Measurements from ENCODE around the gene B2M. TPM values are rescaled to one million over a fixed set of nuclear protein-coding genes. Genes with fewer than 3 reads are reported as not detected.
A peak's percentile ranks its signal among the peaks of the same experiment; 100 is the strongest.

Gene B2M
- total and polyA plus RNA-seq, 10 of the 15 experiments (the other 5 are each of a cell fraction or from before 2014, with no cell fraction given) = 2,901 to 22,794 (median 8,374) TPM

GRCh38 chr15:44712346-44713005 is 1.2 kb downstream of the B2M start:
- ChIA-PET SMC1A (ENCODE audit: uncharacterized antibody, unreplicated experiment) (interaction anchor here (1.6 to 19.0 kb wide), 6 partner anchors 9 to 134 kb away, joined by 4 to 637 read pairs (median 18); partner anchors contain the start of genes SPG11 and TRIM69), POLR2A (interaction anchor here (0.6 to 24.8 kb wide), 5 partner anchors 9 to 115 kb away, joined by 5 to 718 read pairs (median 79); partner anchors contain the start of genes SPG11 and TRIM69), RAD21 (ENCODE audit: unreplicated experiment) (interaction anchor here (1.0 to 18.4 kb wide), 4 partner anchors 17 to 52 kb away, joined by 4 to 653 read pairs (median 120); partner anchors contain the start of genes SPG11 and TRIM69), CTCF (interaction anchor here (1.8 to 14.3 kb wide), 5 partner anchors 9 to 134 kb away, joined by 6 to 278 read pairs (median 153); partner anchors contain the start of genes SPG11 and TRIM69)
- Histone ChIP-seq H3K27me3 (replicated peaks in 1 of 2; ENCODE audit: control insufficient read depth in 2 of 2, insufficient read depth in 2 of 2, low read length in 1 of 2) (no peaks in the 10 kb centered on the region), H3K4me2 (ENCODE audit: control insufficient read depth, insufficient read depth) (peak overlapping the region; percentile 93; the same call in 1 of the 2 replicates), H3K79me2 (ENCODE audit: control insufficient read depth, insufficient read depth, low read length) (peaks cover 88% of the 10 kb centered on the region), H3K36me3 (ENCODE audit: control insufficient read depth in 2 of 2, insufficient read depth in 2 of 2, low read length in 1 of 2) (peaks cover 17 to 40% of the 10 kb centered on the region in 2 experiments), H3K4me1 (ENCODE audit: control insufficient read depth, insufficient read depth, low read length) (peaks cover 26% of the 10 kb centered on the region), H4K20me1 (ENCODE audit: control insufficient read depth, insufficient read depth) (peaks cover 30% of the 10 kb centered on the region), H3K27ac (ENCODE audit: control insufficient read depth, insufficient read depth) (peak overlapping the region; percentile 99), H3K9ac (ENCODE audit: control insufficient read depth, insufficient read depth, low read length) (peak overlapping the region; percentile 100), H3K4me3 (peak overlapping the region; percentile 99), H3K9me3 (replicated peaks; ENCODE audit: control insufficient read depth, insufficient read depth, low read length) (no peaks in the 10 kb centered on the region), H2AFZ (ENCODE audit: control insufficient read depth, low read depth, low read length) (no peak overlapping the region)
- intact Hi-C loops (cut with micrococcal nuclease; ENCODE audit: unreplicated experiment) (no loop called here), in situ Hi-C loops (cut with MboI) (loop anchor here (5.0 kb wide), 1 partner anchor 45 kb away; no protein-coding TSS in a partner anchor)
- BruUV-seq (replicated peaks) = TSS peak; percentile 62
- peak; percentile 13 for FAIRE-seq
- no peak for DNase-seq (ENCODE audit: low read depth, low spot score)
- ATAC-seq = peak; percentile 37
- WGBS (ENCODE audit: insufficient coverage, insufficient replicate concordance, low lambda C conversion rate, missing lambda C conversion rate) = under 1% methylated on average over 20 of the region's 24 CpGs
- TF ChIP-seq ZNF687 (IDR thresholded peaks at IDR 0.05) (peak; percentile 21; the same call in 1 of the 2 replicates), FOXK2 (IDR thresholded peaks at IDR 0.05) (no peak), E2F8 (IDR thresholded peaks at IDR 0.05; ENCODE audit: low read depth, partially characterized antibody) (no peak), ELK1 (IDR thresholded peaks at IDR 0.05; ENCODE audit: low read depth, low read length) (no peak), PML (IDR thresholded peaks at IDR 0.05; ENCODE audit: low read length) (peak; percentile 54; the same call in 1 of the 2 replicates), CHD2 (IDR thresholded peaks at IDR 0.05; ENCODE audit: borderline replicate concordance, low read depth, low read length) (0 out of 2 replicates have a peak, but pooled peaks have one; percentile 29), CREM (IDR thresholded peaks at IDR 0.05; ENCODE audit: low read depth) (0 out of 2 replicates have a peak, but pooled peaks have one; percentile 34), MXI1 (IDR thresholded peaks at IDR 0.05; ENCODE audit: low read depth, low read length) (peak; percentile 29; the same call in 1 of the 2 replicates), SMAD5 (IDR thresholded peaks at IDR 0.05; ENCODE audit: low read depth) (peak; percentile 75), BCLAF1 (IDR thresholded peaks at IDR 0.05) (0 out of 2 replicates have a peak, but pooled peaks have one; percentile 20), RUNX3 (IDR thresholded peaks at IDR 0.05; ENCODE audit: low read length) (peak; percentile 71)
